ENCODE measurements around the gene PCDHA5. TPM values are rescaled to one million over a fixed set of nuclear protein-coding genes. Genes with fewer than 3 reads are reported as not detected.
"Not testable (repeated sequence)": the region's sequence is repeated elsewhere in the genome, so short reads cannot be mapped to it uniquely, and the experiment has no call there.

PCDHA5 gene
- not detected for total RNA-seq

GRCh38 chr5:140821375-140822280 is at the start of gene PCDHA5:
Gene PCDHA5, plus strand, starts transcription at chr5:140821613.
- Mint-ChIP-seq H3K27ac (no peak within 1 kb of the TSS), H3K9me3 (peaks cover 6% of the 10 kb centered on the region), H3K36me3 (ENCODE audit: low read depth) (peaks cover 5% of the 10 kb centered on the region), H3K27me3 (ENCODE audit: low read depth) (peaks cover 25% of the 10 kb centered on the region), H3K4me1 (ENCODE audit: low read depth) (no peaks in the 10 kb centered on the region), H3K4me3 (no peak within 1 kb of the TSS)
- intact Hi-C loops (cut with micrococcal nuclease): loop anchor here (5.0 kb wide), 1 partner anchor 221 kb away; no protein-coding TSS in a partner anchor
- peak; percentile 57 for DNase-seq
- CTCF ChIA-PET: interaction anchor here (0.6 to 1.4 kb wide), 6 partner anchors 9 to 554 kb away, joined by 3 read pairs; partner anchors contain the start of gene PCDHB1

DNA sequence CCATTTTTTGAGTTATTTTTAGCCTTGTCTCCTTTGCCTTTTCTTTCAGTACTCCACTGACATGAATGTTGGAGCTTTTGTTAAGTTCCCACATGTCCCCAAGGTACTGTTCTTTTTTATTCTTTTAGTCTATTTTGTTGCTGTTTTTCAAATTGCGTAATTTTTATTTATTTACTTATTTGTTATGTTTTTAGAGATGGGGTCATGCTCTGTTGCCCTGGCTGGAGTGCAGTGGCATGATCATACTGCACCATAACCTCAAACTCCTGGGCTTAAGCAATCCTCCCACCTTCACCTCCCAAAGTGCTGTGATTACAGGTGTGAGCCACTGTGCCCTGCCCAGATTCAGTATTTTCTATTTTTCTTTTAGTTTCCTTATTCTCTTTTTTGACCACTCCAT is 40.9 kb upstream of the PCDHA5 start:
- DNase-seq: no peak
- Mint-ChIP-seq H3K27me3 (ENCODE audit: low read depth) (peaks cover 8% of the 10 kb centered on the region), H3K4me1 (ENCODE audit: low read depth) (no peaks in the 10 kb centered on the region), H3K36me3 (ENCODE audit: low read depth) (peaks cover 5% of the 10 kb centered on the region), H3K9me3 (peaks cover 51% of the 10 kb centered on the region), H3K4me3 (no peak overlapping the region), H3K27ac (no peak overlapping the region)
- CTCF ChIA-PET: no interaction called here
- intact Hi-C loops (cut with micrococcal nuclease): no loop called here

DNA sequence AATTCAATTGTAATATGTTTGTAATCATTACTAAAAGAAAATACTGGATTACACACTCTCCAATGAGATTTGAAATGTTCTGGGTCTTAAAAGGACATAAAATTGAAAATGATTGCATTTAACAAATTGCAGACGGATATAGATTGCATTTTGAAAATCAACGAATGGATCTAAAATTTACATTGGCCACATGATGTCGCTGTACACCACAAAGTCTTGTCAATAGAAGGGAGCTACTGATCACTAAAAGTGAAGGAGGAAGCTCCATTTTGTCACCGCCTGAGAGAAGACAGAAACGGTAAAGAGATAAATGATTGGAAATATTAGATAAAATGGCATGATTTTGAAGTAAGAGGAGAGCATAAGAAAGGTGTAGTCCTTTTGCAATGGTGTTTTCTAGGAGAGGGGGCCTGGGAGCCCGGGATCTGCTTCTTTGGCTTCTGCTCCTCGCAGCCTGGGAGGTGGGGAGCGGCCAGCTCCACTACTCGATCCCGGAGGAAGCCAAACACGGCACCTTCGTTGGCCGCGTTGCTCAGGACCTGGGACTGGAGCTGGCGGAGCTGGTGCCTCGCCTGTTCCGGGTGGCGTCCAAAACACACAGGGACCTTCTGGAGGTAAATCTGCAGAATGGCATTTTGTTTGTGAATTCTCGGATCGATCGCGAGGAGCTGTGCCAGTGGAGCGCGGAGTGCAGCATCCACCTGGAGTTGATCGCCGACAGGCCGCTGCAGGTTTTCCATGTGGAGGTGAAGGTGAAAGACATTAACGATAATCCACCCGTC is 35.3 kb upstream of the PCDHA5 start, which contains the start of gene PCDHA1:
Gene PCDHA1, plus strand, starts transcription at position 236 of the 782 bp plus-strand sequence.
- Mint-ChIP-seq H3K4me3 (no peak within 1 kb of the TSS), H3K27ac (no peak within 1 kb of the TSS), H3K36me3 (ENCODE audit: low read depth) (peaks cover 19% of the 10 kb centered on the region), H3K4me1 (ENCODE audit: low read depth) (no peaks in the 10 kb centered on the region), H3K27me3 (ENCODE audit: low read depth) (peaks cover 37% of the 10 kb centered on the region), H3K9me3 (peaks cover 45% of the 10 kb centered on the region)
- DNase-seq: no peak
- intact Hi-C loops (cut with micrococcal nuclease): no loop called here
- CTCF ChIA-PET: interaction anchor here (0.6 to 1.1 kb wide), 3 partner anchors 28 to 275 kb away, joined by 3 to 7 read pairs (median 5); no protein-coding TSS in a partner anchor

GRCh38 chr5:140787422-140787821 is 34.0 kb upstream of the PCDHA5 start:
- DNase-seq; H3K4me3 Mint-ChIP-seq; H3K4me1 Mint-ChIP-seq (ENCODE audit: low read depth); intact Hi-C loops (cut with micrococcal nuclease); H3K27ac Mint-ChIP-seq; CTCF ChIA-PET: not testable (repeated sequence)
- Mint-ChIP-seq H3K9me3 (peaks cover 41% of the 10 kb centered on the region), H3K36me3 (ENCODE audit: low read depth) (peaks cover 18% of the 10 kb centered on the region), H3K27me3 (ENCODE audit: low read depth) (peaks cover 42% of the 10 kb centered on the region)

DNA sequence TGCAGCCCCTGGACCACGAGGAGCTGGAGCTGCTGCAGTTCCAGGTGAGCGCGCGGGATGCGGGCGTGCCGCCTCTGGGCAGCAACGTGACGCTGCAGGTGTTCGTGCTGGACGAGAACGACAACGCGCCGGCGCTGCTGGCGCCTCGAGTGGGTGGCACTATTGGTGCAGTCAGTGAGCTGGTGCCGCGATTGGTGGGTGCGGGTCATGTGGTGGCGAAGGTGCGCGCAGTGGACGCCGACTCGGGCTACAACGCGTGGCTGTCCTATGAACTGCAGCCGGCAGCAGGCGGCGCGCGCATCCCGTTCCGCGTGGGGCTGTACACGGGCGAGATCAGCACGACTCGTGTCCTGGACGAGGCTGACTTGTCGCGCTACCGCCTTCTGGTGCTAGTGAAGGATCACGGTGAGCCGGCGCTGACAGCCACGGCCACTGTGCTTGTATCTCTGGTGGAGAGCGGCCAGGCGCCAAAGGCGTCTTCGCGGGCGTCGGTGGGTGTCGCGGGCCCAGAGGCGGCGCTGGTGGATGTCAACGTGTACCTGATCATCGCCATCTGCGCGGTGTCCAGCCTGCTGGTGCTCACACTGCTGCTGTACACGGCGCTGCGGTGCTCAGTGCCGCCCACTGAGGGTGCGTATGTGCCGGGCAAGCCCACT is 33.4 kb upstream of the PCDHA5 start:
- CTCF ChIA-PET; DNase-seq; H3K4me3 Mint-ChIP-seq; H3K27ac Mint-ChIP-seq; intact Hi-C loops (cut with micrococcal nuclease); H3K4me1 Mint-ChIP-seq (ENCODE audit: low read depth): not testable (repeated sequence)
- peaks cover 48% of the 10 kb centered on the region for H3K27me3 Mint-ChIP-seq (ENCODE audit: low read depth)
- peaks cover 36% of the 10 kb centered on the region for H3K9me3 Mint-ChIP-seq
- H3K36me3 Mint-ChIP-seq (ENCODE audit: low read depth): peaks cover 18% of the 10 kb centered on the region

DNA sequence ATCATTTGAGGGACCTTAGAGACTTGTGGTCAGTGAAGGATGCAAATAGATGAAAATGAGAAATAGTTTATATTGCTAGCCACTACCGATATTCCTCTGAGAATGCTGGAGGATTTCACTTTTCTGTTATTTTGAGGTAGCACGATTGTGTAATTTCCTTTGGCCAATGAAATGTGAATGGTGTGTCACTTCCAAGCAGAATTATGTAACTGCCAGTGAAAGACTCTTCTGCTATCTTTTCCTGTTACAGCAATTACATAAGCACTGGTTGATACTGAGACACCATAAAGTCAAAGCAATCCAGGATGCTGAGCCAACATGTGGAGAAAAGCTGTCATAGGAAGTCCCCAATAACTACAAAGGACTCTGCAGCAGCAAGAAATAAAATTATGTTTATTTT is 30.3 kb upstream of the PCDHA5 start:
- Mint-ChIP-seq H3K9me3 (peaks cover 38% of the 10 kb centered on the region), H3K27ac (no peak overlapping the region), H3K36me3 (ENCODE audit: low read depth) (peaks cover 26% of the 10 kb centered on the region), H3K4me1 (ENCODE audit: low read depth) (no peaks in the 10 kb centered on the region), H3K27me3 (ENCODE audit: low read depth) (peaks cover 52% of the 10 kb centered on the region), H3K4me3 (no peak overlapping the region)
- no peak for DNase-seq
- CTCF ChIA-PET: no interaction called here
- intact Hi-C loops (cut with micrococcal nuclease): no loop called here

DNA sequence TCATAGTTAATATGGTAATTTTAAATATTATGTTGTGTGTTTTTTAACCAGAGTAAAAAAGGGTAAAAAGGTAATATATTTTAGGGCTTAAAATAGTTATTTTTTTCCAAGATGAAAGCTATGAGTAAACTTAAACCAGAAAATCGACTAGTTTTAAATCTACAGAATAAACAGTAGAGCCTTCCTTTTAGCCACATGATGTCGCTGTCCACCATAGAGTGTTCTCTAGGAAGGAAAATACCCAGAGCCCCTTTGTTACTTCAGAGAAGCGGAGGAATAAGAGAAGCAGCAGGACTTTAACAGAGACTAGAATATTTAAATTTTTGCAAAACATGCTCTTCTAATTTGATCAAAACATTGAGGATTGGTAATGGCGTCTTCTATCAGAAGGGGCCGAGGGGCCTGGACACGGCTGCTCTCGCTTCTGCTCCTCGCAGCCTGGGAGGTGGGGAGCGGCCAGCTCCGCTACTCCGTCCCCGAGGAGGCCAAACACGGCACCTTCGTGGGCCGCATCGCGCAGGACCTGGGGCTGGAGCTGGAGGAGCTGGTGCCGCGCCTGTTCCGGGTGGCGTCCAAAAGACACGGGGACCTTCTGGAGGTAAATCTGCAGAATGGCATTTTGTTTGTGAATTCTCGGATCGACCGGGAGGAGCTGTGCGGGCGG is 26.7 kb upstream of the PCDHA5 start, which contains the start of gene PCDHA2:
Gene PCDHA2, plus strand, starts transcription at position 258 of the 664 bp plus-strand sequence.
- intact Hi-C loops (cut with micrococcal nuclease): no loop called here
- peaks cover 19% of the 10 kb centered on the region for H3K9me3 Mint-ChIP-seq
- DNase-seq: no peak
- no peak within 1 kb of the TSS for H3K27ac Mint-ChIP-seq
- CTCF ChIA-PET: no interaction called here
- peaks cover 33% of the 10 kb centered on the region for H3K27me3 Mint-ChIP-seq (ENCODE audit: low read depth)
- peaks cover 12% of the 10 kb centered on the region for H3K36me3 Mint-ChIP-seq (ENCODE audit: low read depth)
- H3K4me1 Mint-ChIP-seq (ENCODE audit: low read depth): no peaks in the 10 kb centered on the region
- no peak within 1 kb of the TSS for H3K4me3 Mint-ChIP-seq

DNA sequence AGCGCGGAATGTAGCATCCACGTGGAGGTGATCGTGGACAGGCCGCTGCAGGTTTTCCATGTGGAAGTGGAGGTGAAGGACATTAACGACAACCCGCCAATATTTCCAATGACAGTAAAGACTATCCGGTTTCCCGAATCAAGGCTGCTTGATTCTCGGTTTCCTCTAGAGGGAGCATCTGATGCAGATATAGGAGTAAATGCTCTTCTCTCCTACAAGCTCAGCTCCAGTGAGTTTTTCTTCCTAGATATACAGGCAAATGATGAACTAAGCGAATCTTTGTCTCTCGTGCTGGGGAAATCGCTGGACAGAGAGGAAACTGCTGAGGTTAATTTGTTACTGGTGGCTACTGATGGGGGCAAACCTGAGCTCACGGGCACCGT is 26.2 kb upstream of the PCDHA5 start:
- peaks cover 13% of the 10 kb centered on the region for H3K36me3 Mint-ChIP-seq (ENCODE audit: low read depth)
- CTCF ChIA-PET: no interaction called here
- intact Hi-C loops (cut with micrococcal nuclease): no loop called here

DNA sequence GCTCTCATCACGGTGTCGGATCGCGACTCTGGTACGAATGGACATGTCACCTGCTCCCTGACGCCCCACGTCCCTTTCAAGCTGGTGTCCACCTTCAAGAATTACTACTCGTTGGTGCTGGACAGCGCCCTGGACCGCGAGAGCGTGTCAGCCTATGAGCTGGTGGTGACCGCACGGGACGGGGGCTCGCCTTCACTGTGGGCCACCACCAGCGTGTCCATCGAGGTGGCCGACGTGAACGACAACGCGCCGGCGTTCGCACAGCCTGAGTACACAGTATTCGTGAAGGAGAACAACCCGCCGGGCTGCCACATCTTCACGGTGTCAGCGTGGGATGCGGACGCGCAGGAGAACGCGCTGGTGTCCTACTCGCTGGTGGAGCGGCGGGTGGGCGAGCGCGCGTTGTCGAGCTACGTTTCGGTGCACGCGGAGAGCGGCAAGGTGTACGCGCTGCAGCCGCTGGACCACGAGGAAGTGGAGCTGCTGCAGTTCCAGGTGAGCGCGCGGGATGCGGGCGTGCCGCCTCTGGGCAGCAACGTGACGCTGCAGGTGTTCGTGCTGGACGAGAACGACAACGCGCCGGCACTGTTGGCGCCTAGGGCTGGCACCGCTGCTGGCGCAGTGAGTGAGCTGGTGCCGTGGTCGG is 25.2 kb upstream of the PCDHA5 start:
- intact Hi-C loops (cut with micrococcal nuclease): not testable (repeated sequence)

More for the DNA sequence above, 26.2 kb upstream of the PCDHA5 start:
- no peak overlapping the region for H3K4me3 Mint-ChIP-seq
- no peaks in the 10 kb centered on the region for H3K4me1 Mint-ChIP-seq (ENCODE audit: low read depth)
- no peak for DNase-seq
- peaks cover 20% of the 10 kb centered on the region for H3K9me3 Mint-ChIP-seq
- H3K27ac Mint-ChIP-seq: no peak overlapping the region
- peaks cover 35% of the 10 kb centered on the region for H3K27me3 Mint-ChIP-seq (ENCODE audit: low read depth)

GRCh38 chr5:140796718-140797095 is 24.7 kb upstream of the PCDHA5 start:
- Mint-ChIP-seq H3K4me3 (no peak overlapping the region), H3K4me1 (ENCODE audit: low read depth) (no peaks in the 10 kb centered on the region), H3K36me3 (ENCODE audit: low read depth) (peaks cover 16% of the 10 kb centered on the region), H3K27ac (no peak overlapping the region), H3K9me3 (peaks cover 27% of the 10 kb centered on the region), H3K27me3 (ENCODE audit: low read depth) (peaks cover 44% of the 10 kb centered on the region)
- CTCF ChIA-PET: no interaction called here
- intact Hi-C loops (cut with micrococcal nuclease): no loop called here
- DNase-seq: no peak

More for the DNA sequence above, 25.2 kb upstream of the PCDHA5 start:
- Mint-ChIP-seq H3K27me3 (ENCODE audit: low read depth) (peaks cover 40% of the 10 kb centered on the region), H3K36me3 (ENCODE audit: low read depth) (peaks cover 15% of the 10 kb centered on the region), H3K9me3 (peaks cover 24% of the 10 kb centered on the region)
- H3K27ac Mint-ChIP-seq; CTCF ChIA-PET; H3K4me1 Mint-ChIP-seq (ENCODE audit: low read depth); DNase-seq; H3K4me3 Mint-ChIP-seq: not testable (repeated sequence)

DNA sequence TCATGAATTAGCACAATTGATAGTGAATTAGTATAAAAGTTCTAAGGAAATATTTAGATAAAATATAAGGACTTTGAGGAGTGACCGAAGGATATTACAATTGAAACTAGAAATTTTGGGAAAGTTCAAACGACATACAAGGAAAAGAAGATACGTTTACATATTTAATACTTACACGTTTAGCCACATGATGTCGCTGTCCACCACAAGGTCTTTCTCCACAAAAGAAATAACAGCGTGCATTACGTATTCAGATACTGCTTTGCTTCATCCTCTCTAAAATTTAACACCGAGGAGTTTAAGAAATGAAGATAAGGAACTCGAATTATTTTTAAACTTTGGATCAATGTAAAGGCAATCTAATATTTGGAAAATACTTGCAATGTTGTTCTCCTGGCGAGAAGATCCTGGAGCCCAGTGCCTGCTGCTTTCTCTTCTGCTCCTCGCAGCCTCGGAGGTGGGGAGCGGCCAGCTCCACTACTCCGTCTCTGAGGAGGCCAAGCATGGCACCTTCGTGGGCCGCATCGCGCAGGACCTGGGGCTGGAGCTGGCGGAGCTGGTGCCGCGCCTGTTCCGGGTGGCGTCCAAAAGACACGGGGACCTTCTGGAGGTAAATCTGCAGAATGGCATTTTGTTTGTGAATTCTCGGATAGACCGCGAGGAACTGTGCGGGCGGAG is 20.5 kb upstream of the PCDHA5 start, which contains the start of gene PCDHA3:
Gene PCDHA3, plus strand, starts transcription at position 242 of the 678 bp plus-strand sequence.
- H3K4me3 Mint-ChIP-seq: no peak within 1 kb of the TSS
- H3K27ac Mint-ChIP-seq: no peak within 1 kb of the TSS
- peaks cover 10% of the 10 kb centered on the region for H3K36me3 Mint-ChIP-seq (ENCODE audit: low read depth)
- peaks cover 28% of the 10 kb centered on the region for H3K9me3 Mint-ChIP-seq
- intact Hi-C loops (cut with micrococcal nuclease): no loop called here
- no peak for DNase-seq
- no peaks in the 10 kb centered on the region for H3K4me1 Mint-ChIP-seq (ENCODE audit: low read depth)
- peaks cover 38% of the 10 kb centered on the region for H3K27me3 Mint-ChIP-seq (ENCODE audit: low read depth)
- CTCF ChIA-PET: no interaction called here
